CD4-positive, alpha-beta memory T cell (primary cell): Measurements from ENCODE around the gene ETS1. TPM values are rescaled to one million over a fixed set of nuclear protein-coding genes. Genes with fewer than 3 reads are reported as not detected.

Experiments
- CTCF ChIA-PET: fragments of 350-600 bp; sonication (Branson Sonifier 250); formaldehyde crosslinking; loops from one replicate; lab custom pipeline; 2021; ENCODE audit warnings: inconsistent platforms; ENCODE audit not compliant: partially characterized antibody; lab: Charles Lee
- POLR2A ChIA-PET: fragments of 350-600 bp; sonication (Branson Sonifier 250); formaldehyde crosslinking; loops from one replicate; lab custom pipeline; 2021; ENCODE audit not compliant: partially characterized antibody; lab: Charles Lee
- DNase-seq, 5 donors: peaks; one replicate each; pipeline versions ENCODE4 v3.0.0 to v3.0.0-alpha.2; 2020 to 2022; ENCODE audit warnings: mixed read lengths in 1 of 5
- H3K27ac ChIP-seq: one replicate; pipeline ENCODE4 v1.7.0; 2013; ENCODE audit warnings: low read depth, low read length
- H3K27me3 ChIP-seq: 2 replicates; pipeline ENCODE4 v1.7.0; 2013; ENCODE audit warnings: mild to moderate bottlenecking, low read length, moderate library complexity; ENCODE audit not compliant: insufficient read depth
- H3K36me3 ChIP-seq: 2 replicates; pipeline ENCODE4 v1.7.0; 2013; ENCODE audit warnings: mild to moderate bottlenecking, low read length, moderate library complexity; ENCODE audit not compliant: insufficient read depth
- H3K4me1 ChIP-seq: 2 replicates; pipeline ENCODE4 v1.7.0; 2013; ENCODE audit warnings: mild to moderate bottlenecking, low read length, moderate library complexity; ENCODE audit not compliant: insufficient read depth
- H3K4me3 ChIP-seq, 2 donors: one replicate each; pipeline ENCODE4 v1.7.0; 2013; ENCODE audit warnings: low read length in 2 of 2, mild to moderate bottlenecking in 1 of 2
- H3K9me3 ChIP-seq, 2 donors: one replicate each; pipeline ENCODE4 v1.7.0; 2013; ENCODE audit warnings: low read length in 2 of 2, control low read depth in 1 of 2; ENCODE audit not compliant: control insufficient read depth in 1 of 2
- H3K27ac Mint-ChIP-seq, 7 donors: one replicate each; pipeline ENCODE4 v1.8.0; 2020 to 2021; ENCODE audit warnings: mixed read lengths in 7 of 7, mild to moderate bottlenecking in 6 of 7, inconsistent platforms in 3 of 7, moderate library complexity in 3 of 7
- H3K27me3 Mint-ChIP-seq, 2 donors: one replicate each; pipeline ENCODE4 v1.8.0; 2020 to 2021; ENCODE audit warnings: mixed read lengths in 2 of 2
- H3K36me3 Mint-ChIP-seq, 2 donors: one replicate each; pipeline ENCODE4 v1.8.0; 2020 to 2021; ENCODE audit warnings: mixed read lengths in 2 of 2, inconsistent platforms in 1 of 2, mild to moderate bottlenecking in 1 of 2
- H3K4me1 Mint-ChIP-seq, 4 donors: one replicate each; pipeline ENCODE4 v1.8.0; 2020 to 2021; ENCODE audit warnings: mixed read lengths in 4 of 4, mild to moderate bottlenecking in 1 of 4
- H3K4me3 Mint-ChIP-seq, 8 donors: one replicate each; pipeline ENCODE4 v1.8.0; 2020 to 2021; ENCODE audit warnings: mixed read lengths in 8 of 8, mild to moderate bottlenecking in 7 of 8, moderate library complexity in 6 of 8, inconsistent platforms in 3 of 8
- H3K9me3 Mint-ChIP-seq, 8 donors: one replicate each; pipeline ENCODE4 v1.8.0; 2020 to 2021; ENCODE audit warnings: mixed read lengths in 8 of 8, mild to moderate bottlenecking in 5 of 8, inconsistent platforms in 3 of 8, moderate library complexity in 1 of 8
- intact Hi-C: fragments of 100-400 bp; cut with micrococcal nuclease; formaldehyde crosslinking; loops from one replicate; pipeline ENCODE4 v1.15.1; 2023
- polyA plus RNA-seq, 2 donors: library from polyadenylated mRNA; unstranded; fragments of 300-500 nt; fragmentation: Illumina TruSeq; gene quantifications; one replicate each; pipeline ENCODE4 v1.2.3, GENCODE V29; 2021
- total RNA-seq, 2 experiments: library from RNA; stranded (reverse); gene quantifications; one replicate each; pipeline ENCODE4 v1.2.3, GENCODE V29; 2021

The ETS1 gene
- total and polyA plus RNA-seq, 4 experiments from 2014 or later, result 435 to 761 (median 593) TPM

GRCh38 chr11:128482092-128482491, 105.3 kb downstream of the ETS1 start:
- intact Hi-C loops, result loop anchor here (1.0 to 2.0 kb wide), 3 partner anchors 9 to 19 kb away; no protein-coding TSS in a partner anchor

GRCh38 chr11:128481135-128481534, 106.2 kb downstream of the ETS1 start:
- H3K27me3 ChIP-seq, result no peaks in the 10 kb centered on the region
- H3K4me3 Mint-ChIP-seq, result peak overlapping the region; percentile 73 to 92 (median 82)
- CTCF ChIA-PET, result interaction anchor here (0.7 to 5.9 kb wide), 9 partner anchors 9 to 150 kb away, joined by 3 to 43 read pairs (median 8); no protein-coding TSS in a partner anchor
- H3K27me3 Mint-ChIP-seq, result no peaks in the 10 kb centered on the region
- no peak for DNase-seq
- peak overlapping the region in 1 of 2 donors; percentile 5 for H3K4me3 ChIP-seq
- no peaks in the 10 kb centered on the region for H3K9me3 Mint-ChIP-seq
- peaks cover 100% of the 10 kb centered on the region for H3K4me1 ChIP-seq
- H3K36me3 Mint-ChIP-seq, result peaks cover 96 to 98% of the 10 kb centered on the region in 2 donors
- POLR2A ChIA-PET, result interaction anchor here (1.0 to 17.8 kb wide), 11 partner anchors 10 to 195 kb away, joined by 3 to 1148 read pairs (median 43); no protein-coding TSS in a partner anchor
- intact Hi-C loops, result no loop called here
- peaks cover 88 to 100% (median 94%) of the 10 kb centered on the region in 4 donors for H3K4me1 Mint-ChIP-seq
- H3K27ac Mint-ChIP-seq, result peak overlapping the region; percentile 88 to 99 (median 99)
- H3K9me3 ChIP-seq, result no peaks in the 10 kb centered on the region
- H3K27ac ChIP-seq, result peak overlapping the region; percentile 94
- peaks cover 88% of the 10 kb centered on the region for H3K36me3 ChIP-seq

More at GRCh38 chr11:128482092-128482491, 105.3 kb downstream of the ETS1 start:
- POLR2A ChIA-PET, result interaction anchor here (0.8 to 17.8 kb wide), 21 partner anchors 9 to 196 kb away, joined by 3 to 1148 read pairs (median 5); no protein-coding TSS in a partner anchor
- Histone ChIP-seq H3K4me1 (peaks cover 100% of the 10 kb centered on the region), H3K36me3 (peaks cover 93% of the 10 kb centered on the region), H3K4me3 (peak overlapping the region; percentile 13 to 47), H3K27ac (peak overlapping the region; percentile 94), H3K27me3 (no peaks in the 10 kb centered on the region), H3K9me3 (no peaks in the 10 kb centered on the region)
- CTCF ChIA-PET, result interaction anchor here (1.0 to 5.9 kb wide), 11 partner anchors 10 to 192 kb away, joined by 3 to 43 read pairs (median 9); no protein-coding TSS in a partner anchor
- DNase-seq, result no peak
- Mint-ChIP-seq H3K9me3 (no peaks in the 10 kb centered on the region), H3K4me3 (peak overlapping the region; percentile 73 to 92 (median 81)), H3K27ac (peak overlapping the region; percentile 88 to 99 (median 99)), H3K27me3 (no peaks in the 10 kb centered on the region), H3K4me1 (peaks cover 89 to 100% (median 94%) of the 10 kb centered on the region in 4 donors), H3K36me3 (peaks cover 96 to 98% of the 10 kb centered on the region in 2 donors)

- no peaks in the 10 kb centered on the region for H3K9me3 Mint-ChIP-seq
- peaks cover 88 to 100% (median 94%) of the 10 kb centered on the region in 4 donors for H3K4me1 Mint-ChIP-seq
- peak overlapping the region; percentile 73 to 92 (median 82) for H3K4me3 Mint-ChIP-seq
- DNase-seq, result no peak
- H3K27ac Mint-ChIP-seq, result peak overlapping the region; percentile 88 to 99 (median 99)
- peaks cover 96 to 98% of the 10 kb centered on the region in 2 donors for H3K36me3 Mint-ChIP-seq
- H3K4me1 ChIP-seq, result peaks cover 100% of the 10 kb centered on the region
- ChIA-PET POLR2A (interaction anchor here (1.2 to 17.8 kb wide), 10 partner anchors 11 to 192 kb away, joined by 3 to 1148 read pairs (median 46); no protein-coding TSS in a partner anchor), CTCF (interaction anchor here (0.7 to 5.9 kb wide), 10 partner anchors 13 to 190 kb away, joined by 3 to 43 read pairs (median 5); no protein-coding TSS in a partner anchor)
- no peaks in the 10 kb centered on the region for H3K27me3 Mint-ChIP-seq
- peak overlapping the region; percentile 94 for H3K27ac ChIP-seq
- no peaks in the 10 kb centered on the region for H3K9me3 ChIP-seq
- H3K4me3 ChIP-seq, result peak overlapping the region; percentile 5 to 7
- intact Hi-C loops, result no loop called here
- H3K27me3 ChIP-seq, result no peaks in the 10 kb centered on the region
- peaks cover 88% of the 10 kb centered on the region for H3K36me3 ChIP-seq
These were observed 106.7 kb downstream of the ETS1 start for GRCh38 chr11:128480665-128481064.

GRCh38 chr11:128480066-128480465, 107.3 kb downstream of the ETS1 start:
- intact Hi-C loops, result no loop called here

GRCh38 chr11:128479144-128479543, 108.2 kb downstream of the ETS1 start:
- Mint-ChIP-seq H3K4me3 (peak overlapping the region; percentile 22 to 92 (median 82)), H3K9me3 (no peaks in the 10 kb centered on the region), H3K27ac (peak overlapping the region; percentile 88 to 99 (median 99)), H3K4me1 (peaks cover 86 to 100% (median 93%) of the 10 kb centered on the region in 4 donors), H3K27me3 (no peaks in the 10 kb centered on the region), H3K36me3 (peaks cover 94 to 98% of the 10 kb centered on the region in 2 donors)
- ChIA-PET CTCF (interaction anchor here (0.8 to 1.8 kb wide), 9 partner anchors 8 to 161 kb away, joined by 3 to 10 read pairs (median 4); no protein-coding TSS in a partner anchor), POLR2A (interaction anchor here (0.8 to 17.8 kb wide), 14 partner anchors 12 to 284 kb away, joined by 3 to 1148 read pairs (median 15); no protein-coding TSS in a partner anchor)
- intact Hi-C loops, result loop anchor here (10.0 kb wide), 1 partner anchor 444 kb away; no protein-coding TSS in a partner anchor
- Histone ChIP-seq H3K27ac (peak overlapping the region; percentile 94), H3K9me3 (no peaks in the 10 kb centered on the region), H3K4me1 (peaks cover 100% of the 10 kb centered on the region), H3K36me3 (peaks cover 80% of the 10 kb centered on the region), H3K27me3 (no peaks in the 10 kb centered on the region), H3K4me3 (peak overlapping the region; percentile 4 to 32)
- no peak for DNase-seq

More at GRCh38 chr11:128480066-128480465, 107.3 kb downstream of the ETS1 start:
- peaks cover 86 to 100% (median 93%) of the 10 kb centered on the region in 4 donors for H3K4me1 Mint-ChIP-seq
- H3K4me3 ChIP-seq, result peak overlapping the region in 1 of 2 donors; percentile 0
- ChIA-PET CTCF (interaction anchor here (0.7 to 5.9 kb wide), 11 partner anchors 10 to 190 kb away, joined by 3 to 43 read pairs (median 5); no protein-coding TSS in a partner anchor), POLR2A (interaction anchor here (0.8 to 17.8 kb wide), 13 partner anchors 11 to 191 kb away, joined by 3 to 1148 read pairs (median 20); no protein-coding TSS in a partner anchor)
- no peaks in the 10 kb centered on the region for H3K9me3 Mint-ChIP-seq
- peak overlapping the region; percentile 94 for H3K27ac ChIP-seq
- H3K27me3 Mint-ChIP-seq, result no peaks in the 10 kb centered on the region
- H3K4me1 ChIP-seq, result peaks cover 100% of the 10 kb centered on the region
- DNase-seq, result no peak
- H3K36me3 ChIP-seq, result peaks cover 82% of the 10 kb centered on the region
- H3K9me3 ChIP-seq, result no peaks in the 10 kb centered on the region
- H3K4me3 Mint-ChIP-seq, result peak overlapping the region; percentile 73 to 92 (median 82)
- peak overlapping the region; percentile 88 to 99 (median 99) for H3K27ac Mint-ChIP-seq
- peaks cover 94 to 98% of the 10 kb centered on the region in 2 donors for H3K36me3 Mint-ChIP-seq
- no peaks in the 10 kb centered on the region for H3K27me3 ChIP-seq

GRCh38 chr11:128478305-128478704, 109.1 kb downstream of the ETS1 start:
- intact Hi-C loops, result loop anchor here (10.0 kb wide), 1 partner anchor 444 kb away; no protein-coding TSS in a partner anchor
- Mint-ChIP-seq H3K36me3 (peaks cover 94 to 98% of the 10 kb centered on the region in 2 donors), H3K27ac (peak overlapping the region; percentile 88 to 99 (median 99)), H3K4me3 (peak overlapping the region; percentile 12 to 93 (median 82)), H3K4me1 (peaks cover 85 to 100% (median 93%) of the 10 kb centered on the region in 4 donors), H3K27me3 (no peaks in the 10 kb centered on the region), H3K9me3 (no peaks in the 10 kb centered on the region)
- peak overlapping the region; percentile 94 for H3K27ac ChIP-seq
- peaks cover 80% of the 10 kb centered on the region for H3K36me3 ChIP-seq
- peak overlapping the region in 1 of 2 donors; percentile 32 for H3K4me3 ChIP-seq
- DNase-seq, result no peak
- no peaks in the 10 kb centered on the region for H3K27me3 ChIP-seq
- no peaks in the 10 kb centered on the region for H3K9me3 ChIP-seq
- CTCF ChIA-PET, result interaction anchor here (1.3 to 1.6 kb wide), 3 partner anchors 9 to 155 kb away, joined by 3 to 5 read pairs (median 4); no protein-coding TSS in a partner anchor
- POLR2A ChIA-PET, result interaction anchor here (0.5 to 17.8 kb wide), 11 partner anchors 12 to 216 kb away, joined by 3 to 1148 read pairs (median 43); partner anchors contain the start of gene FLI1
- peaks cover 100% of the 10 kb centered on the region for H3K4me1 ChIP-seq
